Mucosa of gallbladder (tissue), 1 donor: ENCODE data around the gene ELP4. TPM values are rescaled to one million over a fixed set of nuclear protein-coding genes. Genes with fewer than 3 reads are reported as not detected.

Experiments
- DNase-seq: peaks from one replicate; pipeline ENCODE4 v3.0.0-alpha.2; 2020; ENCODE audit warnings: low spot score
- total RNA-seq: library from RNA; stranded (reverse); gene quantifications from one replicate; pipeline ENCODE4 v1.2.1, GENCODE V29; 2021
- donor health status: DM: no; HTN: no; CAD: no.

The ELP4 gene
- total RNA-seq, 1 donor from 2014 or later, result 14.4 TPM

GRCh38 chr11:31772412-31772811 lies 262.8 kb downstream of the ELP4 start:
- DNase-seq, result no peak

GRCh38 chr11:31779374-31779791 lies 269.8 kb downstream of the ELP4 start:
- no peak for DNase-seq

GRCh38 chr11:31780078-31780477 lies 270.5 kb downstream of the ELP4 start:
- DNase-seq, result no peak

GRCh38 chr11:31780480-31780971 lies 271.0 kb downstream of the ELP4 start:
- DNase-seq, result no peak

- DNase-seq, result no peak
These were observed 272.7 kb downstream of the ELP4 start for GRCh38 chr11:31782257-31782656.

- DNase-seq, result no peak
These were observed 273.7 kb downstream of the ELP4 start for GRCh38 chr11:31783252-31783651.

GRCh38 chr11:31784611-31785010 lies 275.0 kb downstream of the ELP4 start:
- DNase-seq, result no peak

- DNase-seq, result peak; percentile 7
These were observed 277.6 kb downstream of the ELP4 start for GRCh38 chr11:31786996-31787685.

- DNase-seq, result no peak
These were observed 278.5 kb downstream of the ELP4 start for GRCh38 chr11:31788085-31788484.

GRCh38 chr11:31790649-31791048 lies 281.1 kb downstream of the ELP4 start:
- DNase-seq, result peak; percentile 2

- no peak for DNase-seq
These were observed 282.5 kb downstream of the ELP4 start for GRCh38 chr11:31792036-31792435.

GRCh38 chr11:31792456-31792855 lies 282.9 kb downstream of the ELP4 start:
- no peak for DNase-seq

GRCh38 chr11:31793264-31793663 lies 283.7 kb downstream of the ELP4 start:
- DNase-seq, result no peak

GRCh38 chr11:31794548-31794947 lies 285.0 kb downstream of the ELP4 start:
- DNase-seq, result no peak

GRCh38 chr11:31795706-31796498 lies 286.3 kb downstream of the ELP4 start:
- DNase-seq, result no peak

- no peak for DNase-seq
These were observed 287.1 kb downstream of the ELP4 start for GRCh38 chr11:31796499-31797189.

GRCh38 chr11:31797190-31798056 lies 287.9 kb downstream of the ELP4 start:
- no peak for DNase-seq

GRCh38 chr11:31798057-31798553 lies 288.5 kb downstream of the ELP4 start:
- no peak for DNase-seq

GRCh38 chr11:31798554-31799434 lies 289.2 kb downstream of the ELP4 start:
- no peak for DNase-seq
